GM21737 (cell line): Measurements from ENCODE around the gene CDH26.

ENCODE experiments used
- ATAC-seq: cut with Tn5 transposase; IDR thresholded peaks from one replicate; pipeline ENCODE4 v1.9.1; 2021; ENCODE audit warnings: mild to moderate bottlenecking, moderate library complexity; ENCODE audit not compliant: unreplicated experiment

The CDH26 gene

GRCh38 chr20:60010689-60011458, 52.7 kb downstream of the CDH26 start:
- ATAC-seq, result no peak

DNA sequence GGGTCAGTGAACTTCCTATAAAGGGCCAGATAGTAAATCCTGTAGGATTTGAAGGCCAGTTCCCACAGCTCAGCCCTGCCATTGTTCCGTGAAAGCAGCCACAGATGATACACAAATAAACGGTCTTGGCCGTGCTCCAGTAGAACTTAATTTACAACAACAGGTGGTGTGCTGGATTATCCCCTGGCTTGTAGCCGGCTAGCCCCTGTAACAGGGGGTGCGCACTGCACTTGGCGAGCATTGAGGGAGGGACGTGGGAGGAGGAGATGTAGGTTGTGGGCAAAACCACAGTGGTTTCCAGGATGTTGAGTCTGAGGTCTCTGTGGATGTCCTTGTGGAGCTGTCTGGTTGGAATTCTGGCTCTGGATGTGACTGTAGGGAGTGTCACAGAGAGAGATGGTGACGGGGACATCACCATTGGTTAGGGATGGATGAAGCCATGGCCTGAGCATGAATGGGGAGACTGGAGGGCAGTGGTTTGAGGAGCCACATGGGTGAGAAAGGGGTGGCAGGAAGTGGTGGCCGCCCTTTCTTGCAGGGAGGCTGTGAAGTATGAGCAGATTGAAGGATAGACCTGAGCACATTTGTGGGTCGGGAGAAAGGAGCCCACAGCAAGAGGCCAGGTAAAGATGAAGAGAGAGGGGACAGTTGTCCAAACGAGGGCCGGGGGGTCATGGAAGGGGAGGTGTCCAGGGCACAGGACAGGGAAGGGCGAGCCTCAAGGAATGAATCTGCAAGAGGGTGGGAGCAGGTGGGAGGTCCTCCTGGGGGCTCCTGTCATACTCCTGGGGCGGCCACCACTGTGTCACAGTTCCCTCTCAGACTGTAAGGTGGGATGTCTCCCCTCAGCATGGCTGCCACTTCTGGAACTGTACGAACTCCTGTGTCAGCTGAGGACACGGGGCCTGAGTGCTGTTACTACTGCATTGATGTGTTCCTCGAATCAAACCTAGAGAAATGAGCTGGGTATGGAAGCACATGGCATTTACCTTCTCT, 53.6 kb downstream of the CDH26 start:
- ATAC-seq, result no peak

- ATAC-seq, result no peak
Observed at GRCh38 chr20:60013296-60014139, 55.3 kb downstream of the CDH26 start.

DNA sequence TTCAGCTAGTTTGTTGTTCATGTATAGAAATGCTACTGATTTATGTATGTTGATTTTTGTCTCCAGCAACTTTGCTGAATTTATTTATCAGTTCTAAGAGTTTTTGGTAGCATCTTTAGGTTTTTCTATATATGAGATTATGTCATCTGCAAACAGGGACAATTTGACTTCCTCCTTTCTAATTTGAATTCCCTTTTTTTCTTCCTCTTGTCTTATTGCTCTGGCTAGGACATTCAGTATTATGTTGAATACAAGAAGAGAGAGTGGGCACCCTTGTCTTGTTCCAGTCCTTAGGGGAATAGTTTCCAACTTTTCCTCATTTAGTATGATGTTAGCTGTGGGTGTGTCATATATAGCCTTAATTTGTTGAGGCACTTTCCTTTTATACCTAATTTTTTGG, 58.2 kb downstream of the CDH26 start:
- ATAC-seq, result no peak

DNA sequence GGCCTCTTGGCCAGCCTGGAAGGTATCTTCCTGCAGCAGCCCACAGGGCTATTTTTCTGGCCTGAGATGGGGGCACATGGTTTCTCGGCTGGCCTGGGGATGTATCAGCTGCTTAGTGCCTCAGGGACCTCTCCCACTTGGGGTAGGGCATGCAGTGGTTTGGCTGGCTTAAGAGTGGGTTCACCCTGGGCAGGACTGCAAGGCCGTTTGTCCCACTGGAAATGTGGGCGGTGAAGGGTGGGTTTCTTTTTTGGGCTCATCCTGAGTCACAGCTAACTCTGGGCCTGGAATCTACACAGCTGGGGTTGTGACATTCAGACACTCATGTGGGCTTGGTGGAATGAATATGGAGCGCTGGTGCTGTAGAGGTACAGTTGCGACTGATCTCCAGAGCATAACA, 62.0 kb downstream of the CDH26 start:
- no peak for ATAC-seq

DNA sequence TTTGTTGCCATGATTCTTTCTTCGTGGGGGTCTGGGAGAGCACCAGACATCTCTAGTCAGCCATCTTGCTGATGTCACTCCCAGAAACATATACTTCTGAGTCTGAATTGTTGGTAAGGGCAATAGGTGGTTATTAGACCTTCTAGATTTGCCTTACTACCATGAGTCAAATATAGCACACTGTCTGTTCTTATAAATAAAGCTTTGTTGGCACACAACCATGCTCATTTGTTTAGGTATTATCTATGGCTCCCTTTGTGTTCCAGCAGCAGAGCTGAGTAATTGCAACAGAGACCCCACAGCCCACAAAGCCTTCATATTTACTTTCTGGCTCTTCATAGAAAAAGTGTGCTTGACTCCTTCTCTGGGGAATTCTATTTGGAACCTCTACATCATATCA, 62.9 kb downstream of the CDH26 start:
- ATAC-seq, result no peak

DNA sequence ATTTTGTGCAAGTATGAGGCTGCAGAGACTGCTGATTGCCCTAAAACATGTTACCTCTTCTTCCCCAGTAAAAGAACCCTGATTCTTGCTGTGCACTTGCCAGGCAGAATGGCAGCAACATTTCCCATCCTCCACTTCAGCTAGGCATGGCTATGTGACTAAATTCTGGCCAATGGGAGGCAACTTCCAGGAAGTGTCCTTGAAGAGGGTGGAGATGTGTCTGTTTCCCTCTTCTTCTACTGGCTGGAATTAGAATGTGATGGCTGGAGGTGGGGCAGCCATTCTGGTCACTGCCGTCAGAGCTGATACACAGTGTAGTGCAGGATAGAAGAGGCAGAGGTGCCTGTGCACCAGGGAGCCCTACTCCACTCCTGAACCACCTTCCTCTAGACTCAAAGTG, 64.6 kb downstream of the CDH26 start:
- no peak for ATAC-seq

- no peak for ATAC-seq
Observed at GRCh38 chr20:60024245-60024644, 66.0 kb downstream of the CDH26 start.

DNA sequence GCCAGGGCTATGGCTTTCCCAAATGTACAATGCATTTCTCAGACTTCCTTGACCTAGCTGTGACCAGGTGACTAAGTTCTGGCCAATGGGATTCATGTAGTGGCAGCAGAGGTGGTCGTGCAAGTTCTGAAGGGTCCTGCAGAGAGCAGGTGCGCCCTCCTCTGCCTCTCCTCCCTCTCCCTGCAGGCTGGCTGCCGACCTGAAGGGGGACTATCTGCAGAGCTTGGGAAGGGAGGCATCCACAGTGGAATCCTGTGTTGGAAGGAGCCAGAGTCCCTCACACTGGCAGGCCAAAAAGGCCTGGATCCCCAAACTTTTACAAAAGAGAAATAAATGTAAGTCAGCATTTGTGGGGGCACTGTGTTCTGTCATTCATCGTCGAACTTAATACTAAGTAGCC, 66.6 kb downstream of the CDH26 start:
- no peak for ATAC-seq

DNA sequence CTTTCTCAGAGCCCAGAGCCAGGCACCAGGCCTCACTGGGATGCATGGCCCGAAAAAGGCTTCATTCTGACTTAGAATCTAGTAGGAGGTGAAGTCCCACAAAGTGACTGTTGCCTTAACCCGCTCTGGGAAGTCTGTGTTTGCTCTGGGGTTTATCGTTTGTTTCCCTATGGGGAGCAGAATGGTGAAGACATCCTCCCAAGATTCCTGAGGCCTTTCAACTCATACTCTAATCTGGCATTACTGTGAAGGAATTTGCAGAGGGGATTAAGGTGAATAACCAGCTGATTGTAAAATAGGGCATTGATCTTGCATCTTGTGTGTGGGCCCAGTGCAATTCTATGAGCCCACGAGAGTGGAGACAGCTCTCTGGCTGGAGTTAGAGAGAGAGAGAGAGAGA, 67.8 kb downstream of the CDH26 start:
- ATAC-seq, result no peak

DNA sequence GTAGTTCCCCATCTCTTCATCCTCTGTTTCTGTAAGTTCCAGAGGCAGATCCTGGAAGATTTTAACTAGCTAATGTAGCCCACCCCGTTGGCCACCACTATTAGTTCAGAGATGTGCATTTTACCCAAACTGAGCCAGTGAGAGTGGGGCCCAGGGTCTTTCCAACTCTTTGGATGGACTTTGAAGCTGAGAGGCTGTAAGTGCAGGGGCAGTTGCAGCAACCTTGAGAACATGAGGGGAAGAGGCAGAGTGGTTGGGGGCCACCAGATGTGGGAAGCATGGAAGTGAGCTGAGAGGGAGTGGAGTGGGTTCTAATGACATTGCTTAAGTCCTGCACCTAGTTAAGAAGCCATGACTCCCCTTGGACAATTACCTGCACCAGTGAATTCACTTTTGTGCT, 72.2 kb downstream of the CDH26 start:
- ATAC-seq, result no peak

GRCh38 chr20:60031107-60031506, 72.9 kb downstream of the CDH26 start:
- ATAC-seq, result no peak

DNA sequence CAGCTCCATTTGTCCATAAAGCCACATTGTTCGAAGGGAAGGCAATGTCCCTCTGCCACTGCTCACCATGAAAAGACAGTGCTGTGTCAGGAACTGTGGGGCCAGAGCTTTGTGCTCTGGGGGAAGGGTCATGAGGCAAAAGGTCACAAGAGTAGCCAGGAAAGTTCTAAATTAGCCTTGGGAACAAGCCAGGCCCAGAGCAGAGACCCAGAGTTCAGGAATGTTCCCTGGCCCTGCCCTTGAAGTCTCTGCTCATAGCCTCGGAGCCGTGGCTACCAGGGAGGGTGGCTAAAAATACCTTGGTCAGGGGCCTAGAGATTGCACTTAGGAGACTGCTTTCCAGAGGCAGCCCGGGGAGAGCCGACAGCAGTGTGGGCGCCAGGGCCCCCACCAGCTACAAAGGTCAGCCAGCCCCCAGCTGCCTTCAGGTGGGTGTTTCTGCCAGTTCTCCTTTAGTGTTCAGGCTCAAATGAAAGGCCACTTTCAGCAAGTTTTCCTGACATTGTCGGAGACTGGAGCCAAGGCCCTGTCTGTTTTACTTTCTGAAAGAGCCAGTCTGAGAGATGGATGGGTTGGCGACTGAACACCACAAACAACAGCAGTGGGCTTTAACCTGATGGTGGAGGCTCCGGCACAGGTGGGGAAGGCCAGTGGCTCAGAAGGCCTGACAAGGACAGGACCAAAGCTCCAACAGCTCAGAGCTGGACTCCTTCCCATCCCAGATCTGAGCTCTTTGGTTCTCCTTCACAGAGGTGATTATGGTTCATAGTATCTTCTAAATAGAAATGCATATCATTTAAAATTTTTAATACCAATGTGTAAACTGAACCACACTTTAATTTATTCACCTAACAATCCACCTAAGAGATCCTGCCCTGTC, 76.2 kb downstream of the CDH26 start:
- no peak for ATAC-seq

DNA sequence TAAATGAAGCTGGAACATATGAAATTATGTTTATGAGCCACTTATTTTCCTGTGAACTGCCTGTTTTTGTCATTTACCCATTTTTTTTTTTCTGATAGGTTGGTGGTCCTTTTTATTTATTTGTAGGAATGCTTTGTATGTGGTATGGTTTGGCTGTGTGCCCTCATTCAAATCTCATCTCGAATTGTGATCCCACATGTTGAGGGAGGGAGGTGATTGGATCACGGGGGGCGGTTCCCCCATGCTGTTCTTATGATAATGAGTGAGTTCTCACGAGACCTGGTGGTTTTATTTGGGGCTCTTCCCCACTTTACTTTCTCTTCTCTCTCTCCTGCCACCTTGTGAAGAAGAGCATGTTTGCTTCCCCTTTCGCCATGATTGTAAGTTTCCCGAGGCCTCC, 77.3 kb downstream of the CDH26 start:
- ATAC-seq, result no peak

DNA sequence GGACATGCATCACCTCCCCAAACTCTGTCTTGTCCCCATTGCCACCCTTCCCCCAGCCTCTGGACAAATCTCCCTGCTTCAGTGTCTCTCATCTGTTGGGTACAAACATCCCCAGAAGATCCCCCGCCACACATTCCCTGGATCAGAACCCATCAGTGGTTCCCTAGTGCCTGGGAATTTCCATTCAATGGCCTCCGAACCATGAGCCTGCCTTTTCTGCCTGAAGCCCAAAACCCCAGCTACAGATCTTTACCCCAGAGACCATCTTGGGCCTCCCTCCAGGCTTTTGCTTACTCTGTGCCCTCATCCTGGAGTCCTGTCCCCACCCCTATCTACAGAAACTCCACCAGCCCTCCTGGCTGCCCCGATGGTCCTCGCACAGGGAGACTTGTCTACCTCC, 78.1 kb downstream of the CDH26 start:
- ATAC-seq, result no peak

DNA sequence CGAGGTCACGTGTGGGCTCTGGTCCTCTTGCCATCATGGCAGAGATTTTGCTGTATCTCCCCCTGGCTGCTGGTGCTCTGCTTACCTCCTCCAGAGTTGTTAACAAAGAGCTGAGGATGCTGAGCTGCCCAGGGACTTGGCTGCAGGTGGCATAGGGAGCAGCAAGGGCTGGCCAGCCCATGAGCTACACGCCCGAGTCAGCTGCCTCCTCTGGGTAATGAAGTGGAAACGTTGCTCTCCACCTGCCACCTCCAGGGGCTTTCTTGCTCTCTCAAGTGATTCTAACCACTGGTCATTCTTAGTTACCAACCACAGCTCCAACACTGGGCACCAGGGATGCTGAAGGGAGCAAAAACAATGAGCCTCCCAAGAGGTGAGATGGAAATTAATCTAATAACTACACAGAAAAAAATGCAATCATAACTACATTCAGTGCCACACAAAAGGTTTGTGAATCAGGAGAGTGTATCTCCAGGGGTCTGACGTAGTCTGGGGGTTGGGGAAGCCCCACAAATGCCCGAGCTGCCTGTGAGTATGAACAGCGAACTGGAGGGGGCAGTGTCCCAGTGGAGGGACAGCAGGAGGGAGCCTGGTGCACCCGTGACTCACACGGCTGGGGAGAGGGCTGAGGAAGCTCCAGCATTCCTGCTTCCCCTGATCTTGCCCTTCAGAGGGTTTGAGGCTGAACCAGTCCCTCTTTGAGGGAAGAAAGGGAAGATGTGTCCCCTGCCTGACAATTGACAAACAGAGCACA, 78.7 kb downstream of the CDH26 start:
- ATAC-seq, result no peak

- no peak for ATAC-seq
Observed at GRCh38 chr20:60038400-60039008, 80.3 kb downstream of the CDH26 start.

- no peak for ATAC-seq
Observed at GRCh38 chr20:60039526-60039925, 81.3 kb downstream of the CDH26 start.
